ENCODE data around the gene ZNF597. TPM values are rescaled to one million over a fixed set of nuclear protein-coding genes. Genes with fewer than 3 reads are reported as not detected.
A peak's percentile ranks its signal among the peaks of the same experiment; 100 is the strongest.

ZNF597 gene
- total RNA-seq, 1 donor from 2014 or later, result 2.0 TPM

- DNase-seq (no peak), ATAC-seq (peak; percentile 6)
- intact Hi-C loops (cut with micrococcal nuclease), result no loop called here
Observed at GRCh38 chr16:3459401-3460090, 16.2 kb upstream of the ZNF597 start.

DNA sequence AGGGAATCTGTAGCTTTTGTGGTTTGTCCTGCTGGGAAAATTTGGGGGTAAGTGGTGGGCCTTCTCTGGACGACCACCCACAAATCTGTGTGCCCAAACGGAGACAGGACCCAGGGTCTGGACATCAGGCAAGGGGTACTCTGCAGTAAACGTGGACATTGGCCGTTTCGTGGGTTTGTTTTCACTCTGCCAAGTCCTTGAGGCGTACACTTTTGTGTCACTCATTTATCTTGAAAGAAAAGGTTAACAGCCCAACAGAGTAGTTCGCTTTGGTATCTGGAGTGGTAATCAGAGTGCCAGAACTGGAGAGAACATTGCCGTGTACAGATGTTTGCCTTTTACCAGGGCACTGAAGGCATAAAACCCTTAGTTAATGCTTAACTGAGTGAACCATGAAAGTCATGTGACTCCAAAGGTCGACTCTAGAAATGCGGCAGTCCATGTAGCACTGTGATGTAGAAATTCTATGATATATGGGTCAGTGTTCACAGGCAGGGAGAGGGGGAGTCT is 15.6 kb upstream of the ZNF597 start:
- DNase-seq (no peak), ATAC-seq (no peak)
- intact Hi-C loops (cut with micrococcal nuclease), result no loop called here

DNA sequence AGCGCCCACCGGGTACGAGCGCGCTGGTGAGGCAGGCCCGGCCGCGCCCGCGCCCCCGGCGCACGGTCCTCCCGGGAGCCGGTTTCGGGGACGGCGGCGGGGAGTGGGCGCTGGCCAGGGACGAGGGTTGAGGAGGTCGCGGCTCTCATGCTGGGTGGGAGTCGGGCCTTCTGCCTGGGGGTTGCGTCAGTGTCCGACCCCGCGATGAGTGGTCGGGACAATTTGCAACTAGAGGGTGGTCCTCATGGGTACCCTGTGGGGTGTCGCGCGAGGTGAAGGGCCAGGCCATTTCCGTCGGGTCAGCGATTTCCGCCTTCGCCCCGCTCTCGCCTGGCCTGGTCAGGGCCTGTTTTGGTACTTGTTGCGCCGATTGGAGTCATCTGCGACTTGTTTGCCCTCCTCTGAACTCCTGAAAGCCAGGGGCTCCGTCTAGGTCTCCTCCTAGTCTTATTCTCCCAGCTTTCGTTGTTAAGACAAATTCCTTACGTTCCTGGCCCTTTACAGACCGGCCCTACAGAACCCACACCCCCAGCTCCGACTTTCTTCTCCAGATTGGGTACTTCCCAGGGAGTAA is 15.1 kb upstream of the ZNF597 start:
- intact Hi-C loops (cut with micrococcal nuclease), result no loop called here
- no peak for ATAC-seq
- peak; percentile 53 for DNase-seq

- intact Hi-C loops (cut with micrococcal nuclease), result no loop called here
- ATAC-seq (peak; percentile 90), DNase-seq (peak; percentile 96)
Observed at GRCh38 chr16:3457434-3458252, 14.3 kb upstream of the ZNF597 start.

DNA sequence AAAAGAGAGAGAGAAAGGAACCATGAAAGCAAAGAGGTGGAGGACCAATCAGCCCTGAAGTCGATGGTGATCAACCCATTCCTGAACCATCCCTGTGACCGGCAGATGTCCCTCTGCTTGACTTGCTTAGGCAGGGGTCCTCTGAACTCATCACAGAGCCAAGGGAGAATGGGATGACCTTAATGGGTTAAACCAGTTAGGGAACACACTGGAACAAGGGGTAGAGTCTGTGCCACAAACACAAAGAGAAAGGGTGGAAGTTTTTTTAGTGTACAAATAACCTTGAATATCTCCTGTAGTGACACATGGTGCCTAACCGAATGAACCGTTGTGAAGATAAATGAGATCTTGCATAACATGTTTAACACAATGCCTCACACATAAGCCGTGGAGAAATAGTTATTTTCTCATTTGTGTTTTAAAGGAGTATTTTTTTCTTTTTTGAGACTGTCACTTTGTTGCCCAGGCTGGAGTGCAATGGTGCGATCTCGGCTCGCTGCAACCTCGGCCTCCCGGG is 11.4 kb upstream of the ZNF597 start:
- ATAC-seq, result no peak
- intact Hi-C loops (cut with micrococcal nuclease), result no loop called here
- no peak for DNase-seq

- ATAC-seq, result no peak
- intact Hi-C loops (cut with micrococcal nuclease), result no loop called here
- no peak for DNase-seq
Observed at GRCh38 chr16:3454093-3454492, 10.8 kb upstream of the ZNF597 start.

DNA sequence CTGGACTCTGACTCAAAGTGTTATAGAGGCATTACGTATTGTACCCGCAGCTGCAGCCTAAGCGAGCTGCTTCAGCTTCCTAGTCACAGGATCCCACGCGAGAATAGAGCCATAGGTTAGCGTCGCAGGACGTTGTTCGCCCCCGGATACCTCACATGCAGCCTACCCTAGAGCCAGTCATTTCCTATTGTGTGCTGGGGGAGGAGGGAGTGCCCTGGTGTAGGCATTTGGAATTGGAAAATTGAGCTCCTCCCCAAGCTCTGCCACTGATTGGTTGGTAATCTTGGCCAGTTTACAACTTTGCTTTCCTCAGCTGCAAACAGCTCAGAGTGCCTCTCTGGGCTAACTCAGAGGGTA is 706 bp upstream of the ZNF597 start:
- intact Hi-C loops (cut with micrococcal nuclease), result no loop called here
- DNase-seq, result no peak
- peak; percentile 60 for ATAC-seq

DNA sequence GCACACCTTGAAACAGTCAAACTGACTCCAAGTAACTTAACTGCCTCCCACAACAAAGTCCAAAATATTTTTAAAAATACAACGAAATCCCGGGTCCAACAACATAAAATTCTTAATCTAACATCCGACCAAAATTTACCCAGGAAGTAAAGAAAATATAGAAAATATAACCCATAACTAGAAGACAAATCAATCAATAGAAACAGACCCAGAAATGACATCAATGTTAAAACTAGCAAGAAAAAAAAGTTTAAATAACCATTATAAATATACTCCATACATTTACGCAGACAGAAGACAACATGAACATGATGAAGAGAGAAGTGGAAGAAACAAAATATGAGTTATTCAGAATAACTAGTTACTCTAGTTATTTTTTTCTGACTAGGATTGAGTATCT is 3.7 kb downstream of the ZNF597 start:
- intact Hi-C loops (cut with micrococcal nuclease), result no loop called here

GRCh38 chr16:3434373-3434772 is 8.9 kb downstream of the ZNF597 start:
- intact Hi-C loops (cut with micrococcal nuclease), result no loop called here
- ATAC-seq, result no peak

More for the DNA sequence above, 3.7 kb downstream of the ZNF597 start:
- no peak for ATAC-seq
- DNase-seq, result no peak

DNA sequence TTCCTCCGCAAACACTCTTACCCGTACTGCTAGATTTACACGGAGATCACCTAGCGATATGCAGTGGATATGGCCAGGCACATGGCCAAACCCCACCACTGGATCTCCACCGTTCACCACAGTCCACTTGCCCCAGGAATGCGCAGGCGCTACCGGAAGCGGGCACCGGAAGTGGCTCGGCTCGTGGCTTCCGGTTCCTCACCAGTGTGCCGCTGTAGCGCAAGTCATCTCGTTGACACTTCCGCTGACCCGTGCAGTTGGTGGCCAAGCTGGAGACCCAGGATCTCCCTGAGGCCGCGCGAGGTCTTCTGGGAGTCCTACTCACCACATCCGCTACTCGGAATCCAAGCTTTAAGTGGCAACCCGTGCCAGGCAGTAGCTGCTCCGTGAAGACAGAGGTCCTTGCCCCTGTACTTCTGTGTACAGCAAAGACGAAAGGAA is 11.5 kb downstream of the ZNF597 start:
- ATAC-seq, result peak; percentile 77
- intact Hi-C loops (cut with micrococcal nuclease), result no loop called here
- DNase-seq, result peak; percentile 73

More at GRCh38 chr16:3434373-3434772, 8.9 kb downstream of the ZNF597 start:
- no peak for DNase-seq

GRCh38 chr16:3413730-3414379 is 29.4 kb downstream of the ZNF597 start:
- ATAC-seq, result no peak
- intact Hi-C loops (cut with micrococcal nuclease), result no loop called here
- DNase-seq, result no peak

DNA sequence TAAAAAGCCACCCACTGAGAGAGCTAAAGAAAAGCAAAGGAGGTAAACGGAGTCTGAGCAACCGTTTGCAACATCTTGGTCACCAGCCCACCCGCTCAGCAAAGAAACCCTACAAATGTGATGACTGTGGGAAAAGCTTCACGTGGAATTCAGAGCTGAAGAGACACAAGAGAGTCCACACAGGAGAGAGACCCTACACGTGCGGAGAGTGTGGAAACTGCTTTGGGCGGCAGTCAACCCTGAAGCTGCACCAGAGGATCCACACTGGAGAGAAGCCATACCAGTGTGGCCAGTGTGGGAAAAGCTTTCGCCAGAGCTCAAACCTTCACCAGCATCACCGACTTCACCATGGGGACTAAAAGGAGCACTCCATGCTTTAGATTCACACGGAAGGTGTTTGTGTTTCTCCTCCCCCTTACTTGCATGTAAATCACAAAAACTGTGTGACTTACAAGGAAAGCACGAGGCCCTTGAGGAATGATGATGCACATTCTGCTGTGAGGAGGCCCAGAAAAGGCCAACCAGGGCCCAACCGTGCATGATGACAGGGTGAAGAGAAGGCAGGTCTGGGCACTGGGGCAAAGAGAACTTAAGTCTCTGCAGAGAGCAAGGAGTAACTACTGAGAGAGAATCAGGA is 34.6 kb downstream of the ZNF597 start:
- DNase-seq, result no peak
- intact Hi-C loops (cut with micrococcal nuclease), result no loop called here
- no peak for ATAC-seq

- no peak for ATAC-seq
- DNase-seq, result no peak
- intact Hi-C loops (cut with micrococcal nuclease), result no loop called here
Observed at GRCh38 chr16:3401719-3402397, 41.4 kb downstream of the ZNF597 start.

DNA sequence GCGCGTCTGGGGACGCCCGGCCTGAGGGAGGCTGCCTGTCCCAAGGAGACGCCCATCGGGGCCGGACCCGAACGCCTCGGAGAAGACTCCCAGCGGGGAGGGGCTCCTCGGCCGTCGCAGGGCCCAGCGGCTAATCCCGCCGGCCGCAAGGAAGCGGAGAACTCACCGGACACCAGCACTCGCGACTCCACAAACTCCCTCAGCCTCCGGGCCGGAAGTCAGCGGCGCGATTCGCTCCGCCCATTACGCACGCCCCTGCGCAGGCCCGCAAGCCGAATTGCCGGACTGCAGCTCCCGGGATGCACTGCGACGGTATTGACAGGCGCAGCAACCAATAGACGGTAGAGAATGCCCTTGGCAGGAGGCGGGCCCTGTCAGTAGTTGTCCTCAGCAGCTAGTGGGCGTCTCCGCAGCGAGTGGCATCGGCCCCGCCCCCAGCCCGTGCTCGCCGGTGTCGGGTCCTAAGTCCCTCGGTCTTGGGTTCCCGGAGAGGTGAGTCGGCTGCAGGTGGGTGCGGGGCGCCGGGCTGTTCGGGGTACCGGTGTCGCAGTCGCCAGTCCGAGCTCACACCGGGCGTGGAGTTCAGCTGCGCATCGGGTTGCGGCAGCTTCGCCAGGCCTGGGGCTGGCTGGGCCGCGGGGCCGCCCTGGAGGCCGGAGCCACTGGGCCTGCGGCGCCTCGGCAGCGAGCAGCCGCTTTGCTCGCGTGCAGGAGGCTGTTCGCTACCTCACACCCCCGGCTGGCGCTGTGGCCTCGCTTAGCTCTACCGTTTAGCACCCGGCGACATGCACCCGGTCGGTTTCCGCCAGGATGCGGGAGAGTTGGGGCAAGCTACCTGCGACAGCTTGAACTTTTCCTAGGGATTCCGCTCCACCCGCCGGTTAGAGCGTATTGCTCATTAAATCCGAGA is 42.3 kb downstream of the ZNF597 start, which contains the start of the genes ZNF174 and ZSCAN32:
ZNF174 (plus strand) TSS at position 437 of the 910 bp plus-strand sequence. CDS start 790 bp downstream, outside the sequence.
ZSCAN32 (minus strand) TSS at position 226 of the 910 bp plus-strand sequence. CDS start 3,447 bp downstream, outside the sequence.
- DNase-seq (peak; percentile 98), ATAC-seq (peak; percentile 100)
- intact Hi-C loops (cut with micrococcal nuclease), result no loop called here

GRCh38 chr16:3400446-3400778 is 42.9 kb downstream of the ZNF597 start:
- DNase-seq (no peak), ATAC-seq (no peak)
- intact Hi-C loops (cut with micrococcal nuclease), result no loop called here

- ATAC-seq (no peak), DNase-seq (no peak)
- intact Hi-C loops (cut with micrococcal nuclease), result no loop called here
Observed at GRCh38 chr16:3389663-3390338, 53.5 kb downstream of the ZNF597 start.

DNA sequence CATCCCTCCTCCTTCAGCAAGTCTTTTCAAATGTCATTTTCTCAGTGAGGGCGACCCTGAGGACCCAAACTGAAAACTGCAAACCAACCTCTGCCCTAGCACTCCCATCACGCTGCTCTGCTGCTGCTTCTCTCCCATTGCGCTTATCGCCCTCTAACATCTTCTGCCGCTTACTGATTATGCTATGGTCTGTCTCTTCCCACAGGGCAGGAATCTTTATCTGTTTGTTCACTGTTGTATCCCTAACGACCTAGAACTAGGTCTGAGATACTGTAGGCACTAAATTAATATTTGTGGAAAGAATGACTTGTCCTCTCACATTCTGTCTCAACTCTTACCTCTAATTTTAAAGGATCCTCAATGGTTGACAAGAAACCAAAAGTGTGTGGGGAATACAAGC is 55.0 kb downstream of the ZNF597 start:
- DNase-seq (no peak), ATAC-seq (no peak)
- intact Hi-C loops (cut with micrococcal nuclease), result no loop called here

All from left ventricle myocardium superior (tissue), 1 donor.